ENCODE data around the gene SPRED2.

DNA sequence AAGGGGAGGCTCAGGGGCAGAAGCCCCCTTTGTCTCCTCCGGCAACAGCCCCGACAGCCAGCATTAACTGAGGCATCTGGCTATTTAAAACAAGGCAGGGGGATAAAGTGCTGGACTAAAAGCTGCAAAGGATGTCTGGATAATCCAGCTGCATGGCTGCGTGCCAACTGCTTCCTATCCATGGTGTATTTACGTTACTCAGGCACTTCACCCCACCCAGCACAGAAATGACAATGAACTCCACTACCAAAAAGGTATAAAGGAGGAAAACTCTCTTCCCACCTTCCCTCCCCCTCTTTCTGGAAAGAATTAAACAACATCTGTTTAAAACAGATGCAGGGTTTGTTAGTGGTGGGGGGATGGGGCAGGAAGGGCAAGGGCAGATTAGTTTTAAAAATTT, 82.5 kb downstream of the SPRED2 start:
- TF ChIP-seq POLR2AphosphoS5 (IDR thresholded peaks at IDR 0.05; ENCODE audit: borderline replicate concordance, low read depth, low read length) (no peak), EZH2 (IDR thresholded peaks at IDR 0.05) (no peak)
